ENCODE data around the gene HSPA6. TPM values are rescaled to one million over a fixed set of nuclear protein-coding genes. Genes with fewer than 3 reads are reported as not detected.

The HSPA6 gene
- total and polyA plus RNA-seq, 10 of the 15 experiments (the other 5 are each of a cell fraction or from before 2014, with no cell fraction given), result 0.05 to 8.8 (median 0.66) TPM

- H3K36me3 ChIP-seq (ENCODE audit: control insufficient read depth in 2 of 2, insufficient read depth in 2 of 2, low read length in 1 of 2), result no peaks in the 10 kb centered on the region
- peaks cover 4% of the 10 kb centered on the region for H3K4me1 ChIP-seq (ENCODE audit: control insufficient read depth, insufficient read depth, low read length)
- CTCF ChIA-PET, result no interaction called here
- H3K27me3 ChIP-seq (replicated peaks in 1 of 2; ENCODE audit: control insufficient read depth in 2 of 2, insufficient read depth in 2 of 2, low read length in 1 of 2), result no peaks in the 10 kb centered on the region
- POLR2A ChIA-PET, result no interaction called here
- ATAC-seq (no peak), FAIRE-seq (no peak), DNase-seq (ENCODE audit: low read depth, low spot score) (no peak)
- no peak overlapping the region for H3K4me3 ChIP-seq
- RAD21 ChIA-PET (ENCODE audit: unreplicated experiment), result no interaction called here
- H3K79me2 ChIP-seq (ENCODE audit: control insufficient read depth, insufficient read depth, low read length), result no peaks in the 10 kb centered on the region
- intact Hi-C loops (cut with micrococcal nuclease; ENCODE audit: unreplicated experiment) (no loop called here), in situ Hi-C loops (cut with MboI) (no loop called here)
- no peak for TF ChIP-seq POLR2AphosphoS2 (IDR thresholded peaks at IDR 0.05; ENCODE audit: low read depth, low read length)
- TF ChIP-seq RUNX3 (IDR thresholded peaks at IDR 0.05; ENCODE audit: low read length), result no peak
- TF ChIP-seq CHD1 (IDR thresholded peaks at IDR 0.05; ENCODE audit: low read depth, low read length), result no peak
- TF ChIP-seq BCLAF1 (IDR thresholded peaks at IDR 0.05), result no peak
- no peak for TF ChIP-seq SMARCA5 (IDR thresholded peaks at IDR 0.05)
- TF ChIP-seq POLR2A (IDR thresholded peaks at IDR 0.05; ENCODE audit: low read depth, low read length), result no peak
- TF ChIP-seq USF1 (IDR thresholded peaks at IDR 0.05; ENCODE audit: borderline replicate concordance, extremely low read length, insufficient read depth, low read depth, low read length), result no peak
- TF ChIP-seq REST (IDR thresholded peaks at IDR 0.05; ENCODE audit: low read depth, low read length), result no peak
- no peak for TF ChIP-seq MYC (IDR thresholded peaks at IDR 0.05; ENCODE audit: insufficient read depth, insufficient read length, insufficient replicate concordance, low read length, severe bottlenecking)
- no peak for TF ChIP-seq POLR2AphosphoS5 (IDR thresholded peaks at IDR 0.05; ENCODE audit: low read length)
- TF ChIP-seq SREBF1 (IDR thresholded peaks at IDR 0.05; ENCODE audit: low read length), result no peak
- TF ChIP-seq SREBF2 (IDR thresholded peaks at IDR 0.05; ENCODE audit: low read length), result no peak
- TF ChIP-seq RCOR1 (conservative IDR thresholded peaks at IDR 0.05; ENCODE audit: low read depth, low read length), result no peak
- TF ChIP-seq NBN (IDR thresholded peaks at IDR 0.05), result no peak
- TF ChIP-seq NFYA (IDR thresholded peaks at IDR 0.05; ENCODE audit: borderline replicate concordance, low read depth, low read length), result no peak
- TF ChIP-seq ETV6 (conservative IDR thresholded peaks at IDR 0.05 in 1 of 2, IDR thresholded peaks at IDR 0.05 in 1 of 2; ENCODE audit: borderline replicate concordance in 1 of 2, low read depth in 1 of 2), result no peak
- TF ChIP-seq EZH2 (IDR thresholded peaks at IDR 0.05; ENCODE audit: borderline replicate concordance, control insufficient read depth, low read depth, low read length), result no peak
- no peak overlapping the region for H3K4me2 ChIP-seq (ENCODE audit: control insufficient read depth, insufficient read depth)
- H2AFZ ChIP-seq (ENCODE audit: control insufficient read depth, low read depth, low read length), result no peak overlapping the region
- no peak overlapping the region for H3K9ac ChIP-seq (ENCODE audit: control insufficient read depth, insufficient read depth, low read length)
- WGBS (ENCODE audit: insufficient coverage, insufficient replicate concordance, low lambda C conversion rate, missing lambda C conversion rate), result 46% methylated on average over 3 of the region's 3 CpGs
- no peak overlapping the region for H3K27ac ChIP-seq (ENCODE audit: control insufficient read depth, insufficient read depth)
- SMC1A ChIA-PET (ENCODE audit: uncharacterized antibody, unreplicated experiment), result interaction anchor here (1.0 to 1.1 kb wide), 2 partner anchors 15 to 21 kb away, joined by 3 read pairs; no protein-coding TSS in a partner anchor
- H4K20me1 ChIP-seq (ENCODE audit: control insufficient read depth, insufficient read depth), result no peaks in the 10 kb centered on the region
- H3K9me3 ChIP-seq (replicated peaks; ENCODE audit: control insufficient read depth, insufficient read depth, low read length), result no peaks in the 10 kb centered on the region
- no TSS peak for BruUV-seq (replicated peaks)
Measured at GRCh38 chr1:161510477-161510876, 13.9 kb upstream of the HSPA6 start.

Data from GM12878 (cell line).